ENCODE measurements around the gene OPCML. TPM values are rescaled to one million over a fixed set of nuclear protein-coding genes. Genes with fewer than 3 reads are reported as not detected.

The OPCML gene
- polyA plus RNA-seq, 1 donor from 2014 or later, result 11.6 TPM

DNA sequence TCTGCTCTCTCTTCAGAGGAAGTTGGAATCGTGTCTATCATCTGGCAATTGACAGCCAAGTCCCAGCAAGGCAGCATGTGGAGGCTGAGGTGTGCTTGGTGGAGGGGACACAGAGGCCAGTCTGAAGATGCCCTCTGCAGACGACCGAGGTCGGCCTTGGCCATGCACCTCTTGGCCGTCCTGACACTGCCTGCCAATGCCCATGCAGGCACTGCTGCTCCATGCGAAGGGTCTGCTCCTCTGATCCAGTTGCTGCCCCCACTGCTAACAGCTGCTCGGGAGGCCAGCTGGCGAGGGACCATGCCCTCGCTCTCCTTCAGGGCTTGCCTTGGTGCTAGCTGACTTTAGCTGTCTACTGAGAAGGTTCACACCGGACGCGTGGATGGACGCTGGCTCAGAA, 527.9 kb downstream of the OPCML start:
- H3K9ac ChIP-seq (ENCODE audit: low read length), result no peak overlapping the region
- H3K9me2 ChIP-seq (ENCODE audit: insufficient read depth, low read length), result no peaks in the 10 kb centered on the region
- no peak overlapping the region for H2AFZ ChIP-seq (ENCODE audit: low read depth, low read length)
- no peak overlapping the region for H3K4me3 ChIP-seq (ENCODE audit: low read length)
- H4K20me1 ChIP-seq (ENCODE audit: insufficient read depth), result no peaks in the 10 kb centered on the region
- H3K27me3 ChIP-seq (ENCODE audit: insufficient read depth, low read depth, low read length), result no peaks in the 10 kb centered on the region
- H3F3A ChIP-seq (ENCODE audit: insufficient read depth, low read length, poor library complexity, severe bottlenecking), result no peaks in the 10 kb centered on the region
- no peak overlapping the region for H3K4me2 ChIP-seq (ENCODE audit: low read length)
- H3K9me3 ChIP-seq (ENCODE audit: low read length), result no peaks in the 10 kb centered on the region
- no peaks in the 10 kb centered on the region for H3K36me3 ChIP-seq (ENCODE audit: insufficient read depth, low read length)
- H3K79me2 ChIP-seq (replicated peaks; ENCODE audit: insufficient read depth, low read length), result no peaks in the 10 kb centered on the region
- H3K27ac ChIP-seq (ENCODE audit: low read length), result no peak overlapping the region
- TF ChIP-seq CTCF (IDR thresholded peaks at IDR 0.05; ENCODE audit: poor library complexity, severe bottlenecking) (no peak), TAF1 (IDR thresholded peaks at IDR 0.05; ENCODE audit: low read depth) (no peak), EP300 (conservative IDR thresholded peaks at IDR 0.05; ENCODE audit: poor library complexity, severe bottlenecking) (no peak), RAD21 (conservative IDR thresholded peaks at IDR 0.05) (no peak), EZH2 (IDR thresholded peaks at IDR 0.05; ENCODE audit: borderline replicate concordance, insufficient read depth, low read length, poor library complexity, severe bottlenecking) (no peak), MXI1 (conservative IDR thresholded peaks at IDR 0.05; ENCODE audit: poor library complexity, severe bottlenecking) (no peak), SMC3 (conservative IDR thresholded peaks at IDR 0.05; ENCODE audit: poor library complexity) (no peak), POLR2AphosphoS5 (IDR thresholded peaks at IDR 0.05) (no peak)
- TF ChIP-seq, protein P1, sequence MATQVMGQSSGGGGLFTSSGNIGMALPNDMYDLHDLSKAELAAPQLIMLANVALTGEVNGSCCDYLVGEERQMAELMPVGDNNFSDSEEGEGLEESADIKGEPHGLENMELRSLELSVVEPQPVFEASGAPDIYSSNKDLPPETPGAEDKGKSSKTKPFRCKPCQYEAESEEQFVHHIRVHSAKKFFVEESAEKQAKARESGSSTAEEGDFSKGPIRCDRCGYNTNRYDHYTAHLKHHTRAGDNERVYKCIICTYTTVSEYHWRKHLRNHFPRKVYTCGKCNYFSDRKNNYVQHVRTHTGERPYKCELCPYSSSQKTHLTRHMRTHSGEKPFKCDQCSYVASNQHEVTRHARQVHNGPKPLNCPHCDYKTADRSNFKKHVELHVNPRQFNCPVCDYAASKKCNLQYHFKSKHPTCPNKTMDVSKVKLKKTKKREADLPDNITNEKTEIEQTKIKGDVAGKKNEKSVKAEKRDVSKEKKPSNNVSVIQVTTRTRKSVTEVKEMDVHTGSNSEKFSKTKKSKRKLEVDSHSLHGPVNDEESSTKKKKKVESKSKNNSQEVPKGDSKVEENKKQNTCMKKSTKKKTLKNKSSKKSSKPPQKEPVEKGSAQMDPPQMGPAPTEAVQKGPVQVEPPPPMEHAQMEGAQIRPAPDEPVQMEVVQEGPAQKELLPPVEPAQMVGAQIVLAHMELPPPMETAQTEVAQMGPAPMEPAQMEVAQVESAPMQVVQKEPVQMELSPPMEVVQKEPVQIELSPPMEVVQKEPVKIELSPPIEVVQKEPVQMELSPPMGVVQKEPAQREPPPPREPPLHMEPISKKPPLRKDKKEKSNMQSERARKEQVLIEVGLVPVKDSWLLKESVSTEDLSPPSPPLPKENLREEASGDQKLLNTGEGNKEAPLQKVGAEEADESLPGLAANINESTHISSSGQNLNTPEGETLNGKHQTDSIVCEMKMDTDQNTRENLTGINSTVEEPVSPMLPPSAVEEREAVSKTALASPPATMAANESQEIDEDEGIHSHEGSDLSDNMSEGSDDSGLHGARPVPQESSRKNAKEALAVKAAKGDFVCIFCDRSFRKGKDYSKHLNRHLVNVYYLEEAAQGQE (IDR thresholded peaks at IDR 0.05; ENCODE audit: borderline replicate concordance), result no peak

- no peaks in the 10 kb centered on the region for H4K20me1 ChIP-seq (ENCODE audit: insufficient read depth)
- H3F3A ChIP-seq (ENCODE audit: insufficient read depth, low read length, poor library complexity, severe bottlenecking), result no peaks in the 10 kb centered on the region
- no peaks in the 10 kb centered on the region for H3K79me2 ChIP-seq (replicated peaks; ENCODE audit: insufficient read depth, low read length)
- H3K9me2 ChIP-seq (ENCODE audit: insufficient read depth, low read length), result no peaks in the 10 kb centered on the region
- H3K9ac ChIP-seq (ENCODE audit: low read length), result no peak overlapping the region
- H3K27me3 ChIP-seq (ENCODE audit: insufficient read depth, low read depth, low read length), result no peaks in the 10 kb centered on the region
- H3K4me3 ChIP-seq (ENCODE audit: low read length), result no peak overlapping the region
- no peak overlapping the region for H3K4me2 ChIP-seq (ENCODE audit: low read length)
- TF ChIP-seq, protein P1 (IDR thresholded peaks at IDR 0.05; ENCODE audit: borderline replicate concordance), result no peak
- no peak for TF ChIP-seq CTCF (IDR thresholded peaks at IDR 0.05; ENCODE audit: poor library complexity, severe bottlenecking)
- H2AFZ ChIP-seq (ENCODE audit: low read depth, low read length), result no peak overlapping the region
- no peaks in the 10 kb centered on the region for H3K36me3 ChIP-seq (ENCODE audit: insufficient read depth, low read length)
- no peak overlapping the region for H3K27ac ChIP-seq (ENCODE audit: low read length)
- no peaks in the 10 kb centered on the region for H3K9me3 ChIP-seq (ENCODE audit: low read length)
Measured at GRCh38 chr11:132999516-132999915, 532.8 kb downstream of the OPCML start.
